Loucy (cell line): ENCODE data around the gene FANCC.

Experiments
- H2AFZ ChIP-seq: fragments of 200-600 bp; sonication (generic); 2 replicates; pipeline ENCODE4 v1.6.0; 2016; ENCODE audit warnings: antibody characterized with exemption, mild to moderate bottlenecking, low read length, moderate library complexity
- H3F3A ChIP-seq: fragments of 200-600 bp; 2 replicates; pipeline ENCODE4 v1.6.0; 2016; ENCODE audit warnings: antibody characterized with exemption, low read depth, mild to moderate bottlenecking
- H3K27me3 ChIP-seq: fragments of 200-600 bp; sonication (generic); 2 replicates; pipeline ENCODE4 v1.6.1; 2014; ENCODE audit warnings: low read length, mild to moderate bottlenecking; ENCODE audit not compliant: insufficient read depth, poor library complexity, severe bottlenecking
- H3K36me3 ChIP-seq: fragments of 200-600 bp; sonication (generic); 2 replicates; pipeline ENCODE4 v1.6.1; 2016; ENCODE audit warnings: low read length; ENCODE audit not compliant: insufficient read depth
- H3K4me1 ChIP-seq: fragments of 200-600 bp; sonication (generic); 2 replicates; pipeline ENCODE4 v1.5.1; 2014; ENCODE audit warnings: low read length, mild to moderate bottlenecking; ENCODE audit not compliant: insufficient read depth, poor library complexity, severe bottlenecking
- H3K4me2 ChIP-seq: fragments of 200-600 bp; sonication (generic); 2 replicates; pipeline ENCODE4 v1.6.0; 2014; ENCODE audit warnings: antibody characterized with exemption, low read length, low read depth, mild to moderate bottlenecking; ENCODE audit not compliant: poor library complexity, severe bottlenecking
- H3K4me3 ChIP-seq: fragments of 200-600 bp; sonication (generic); 2 replicates; pipeline ENCODE4 v1.5.1; 2014; ENCODE audit warnings: low read length, mild to moderate bottlenecking, mixed read lengths; ENCODE audit not compliant: poor library complexity, severe bottlenecking
- H3K79me2 ChIP-seq: fragments of 200-600 bp; sonication (generic); 2 replicates; pipeline ENCODE4 v1.6.1; 2014; ENCODE audit warnings: low read length; ENCODE audit not compliant: insufficient read depth
- H3K9ac ChIP-seq: fragments of 200-600 bp; sonication (generic); 2 replicates; pipeline ENCODE4 v1.6.0; 2014; ENCODE audit warnings: mild to moderate bottlenecking, low read depth, low read length, moderate library complexity; ENCODE audit not compliant: poor library complexity, severe bottlenecking
- H3K9me2 ChIP-seq: fragments of 200-600 bp; sonication (generic); replicated peaks from 2 replicates; pipeline ENCODE4 v1.6.1; 2016; ENCODE audit warnings: low read depth, low read length, mixed read lengths
- H3K9me3 ChIP-seq: fragments of 200-600 bp; sonication (generic); 2 replicates; pipeline ENCODE4 v1.6.1; 2014; ENCODE audit warnings: mild to moderate bottlenecking, antibody characterized with exemption, low read length, low read depth; ENCODE audit not compliant: insufficient read depth
- H4K20me1 ChIP-seq: fragments of 200-600 bp; sonication (generic); 2 replicates; pipeline ENCODE4 v1.6.0; 2014; ENCODE audit warnings: antibody characterized with exemption, low read length, mild to moderate bottlenecking; ENCODE audit not compliant: insufficient read depth, poor library complexity, severe bottlenecking
- CTCF ChIP-seq: fragments of 200-600 bp; sonication (generic); conservative IDR thresholded peaks from 2 replicates; pipeline ENCODE4 v1.5.1; 2014; ENCODE audit warnings: mild to moderate bottlenecking, antibody characterized with exemption, low read length
- EZH2phosphoT487 ChIP-seq: fragments of 200-600 bp; IDR thresholded peaks from 2 replicates; pipeline ENCODE4 v1.6.1; 2018; ENCODE audit warnings: antibody characterized with exemption, mild to moderate bottlenecking, moderate library complexity, borderline replicate concordance

FANCC gene

DNA sequence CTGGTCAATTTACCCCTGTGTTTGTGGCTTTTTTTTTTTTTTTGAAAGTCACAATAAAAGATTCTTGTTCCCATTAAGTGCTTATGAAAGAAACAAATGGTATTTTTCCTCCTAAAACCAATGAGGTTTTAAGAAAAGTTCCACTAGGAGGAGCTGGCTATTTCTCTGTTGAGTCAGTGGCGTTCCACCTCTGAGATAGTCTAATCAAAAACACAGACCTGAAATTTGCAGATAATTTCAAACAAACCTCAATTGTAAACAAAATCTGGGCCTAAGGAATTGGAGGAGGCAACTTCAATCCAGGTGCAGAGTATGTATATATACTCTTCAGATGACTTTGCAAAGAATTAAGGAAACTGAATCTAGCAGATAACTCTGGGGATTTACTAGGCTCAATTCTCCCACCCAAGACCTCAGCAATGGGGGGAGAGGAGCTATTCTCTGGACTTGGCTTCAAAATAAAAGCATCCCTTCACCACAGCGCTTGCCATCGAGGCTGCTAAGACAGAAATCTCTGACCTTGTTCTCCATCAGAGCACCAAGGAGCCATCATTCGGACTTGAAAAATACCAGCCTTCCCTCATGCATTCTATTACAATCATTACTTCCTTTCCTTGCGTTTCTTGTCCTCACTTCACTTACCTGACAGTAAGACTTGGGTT is 52.4 kb downstream of the FANCC start:
- H3K4me2 ChIP-seq: no peak overlapping the region
- no peaks in the 10 kb centered on the region for H3F3A ChIP-seq
- no peaks in the 10 kb centered on the region for H4K20me1 ChIP-seq
- no peaks in the 10 kb centered on the region for H3K9me3 ChIP-seq
- H2AFZ ChIP-seq: no peak overlapping the region
- H3K9ac ChIP-seq: no peak overlapping the region
- no peaks in the 10 kb centered on the region for H3K36me3 ChIP-seq
- H3K4me3 ChIP-seq: no peak overlapping the region
- TF ChIP-seq EZH2phosphoT487 (no peak), CTCF (peak; percentile 57)
- no peaks in the 10 kb centered on the region for H3K9me2 ChIP-seq
- no peaks in the 10 kb centered on the region for H3K27me3 ChIP-seq
- peaks cover 37% of the 10 kb centered on the region for H3K79me2 ChIP-seq
- peaks cover 33% of the 10 kb centered on the region for H3K4me1 ChIP-seq

- H4K20me1 ChIP-seq: no peaks in the 10 kb centered on the region
- H3K27me3 ChIP-seq: no peaks in the 10 kb centered on the region
- TF ChIP-seq EZH2phosphoT487 (no peak), CTCF (no peak)
- peaks cover 20% of the 10 kb centered on the region for H3K4me1 ChIP-seq
- peaks cover 31% of the 10 kb centered on the region for H3K79me2 ChIP-seq
- no peak overlapping the region for H2AFZ ChIP-seq
- no peaks in the 10 kb centered on the region for H3K9me3 ChIP-seq
- no peaks in the 10 kb centered on the region for H3F3A ChIP-seq
- no peak overlapping the region for H3K4me3 ChIP-seq
- H3K9ac ChIP-seq: no peak overlapping the region
- H3K9me2 ChIP-seq: no peaks in the 10 kb centered on the region
- H3K36me3 ChIP-seq: no peaks in the 10 kb centered on the region
- H3K4me2 ChIP-seq: no peak overlapping the region
These were observed 55.6 kb downstream of the FANCC start for GRCh38 chr9:95261890-95262289.

DNA sequence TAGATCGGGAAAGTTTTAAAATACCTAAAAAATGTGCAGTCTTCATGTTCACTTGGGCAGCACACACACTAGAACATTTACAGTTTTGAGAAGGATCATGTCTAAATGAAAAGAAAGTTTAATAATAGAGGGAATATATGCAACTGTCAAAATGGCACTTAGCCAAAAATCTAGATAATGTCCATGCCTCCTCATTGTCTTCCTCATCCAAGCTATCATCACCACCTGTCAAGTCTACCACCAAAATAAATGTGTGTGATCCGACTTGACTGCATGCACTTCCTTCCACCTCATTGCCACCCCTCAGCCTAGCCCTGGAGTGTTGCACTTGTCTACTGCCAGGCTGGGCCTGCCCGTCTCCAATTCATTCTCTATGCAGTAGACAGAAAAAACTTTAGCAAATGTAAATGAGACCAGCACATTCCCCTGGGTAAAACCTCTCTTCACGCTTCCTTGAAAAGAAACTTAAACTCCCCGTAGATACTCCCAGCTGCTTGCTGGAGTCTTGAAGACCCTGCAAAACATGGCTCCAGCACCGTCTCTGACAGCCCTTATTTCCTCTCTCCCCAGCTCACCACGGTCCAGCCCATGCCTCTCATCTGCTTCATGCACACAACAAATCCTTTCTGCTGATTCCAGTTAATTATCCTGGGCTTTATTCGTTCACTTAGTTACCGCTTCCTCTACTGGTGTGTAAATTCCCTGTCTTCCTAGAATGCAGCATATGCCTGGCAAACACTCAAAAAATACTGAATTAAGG is 66.9 kb downstream of the FANCC start:
- H3K79me2 ChIP-seq: peaks cover 3% of the 10 kb centered on the region
- H3K4me3 ChIP-seq: no peak overlapping the region
- H3K9me3 ChIP-seq: no peaks in the 10 kb centered on the region
- H3K9me2 ChIP-seq: no peaks in the 10 kb centered on the region
- no peak overlapping the region for H3K4me2 ChIP-seq
- no peaks in the 10 kb centered on the region for H3F3A ChIP-seq
- H3K4me1 ChIP-seq: peaks cover 10% of the 10 kb centered on the region
- peaks cover 13% of the 10 kb centered on the region; the same call in 1 of the 2 replicates for H3K36me3 ChIP-seq
- no peaks in the 10 kb centered on the region for H4K20me1 ChIP-seq
- no peak for TF ChIP-seq EZH2phosphoT487
- TF ChIP-seq CTCF: no peak
- H3K27me3 ChIP-seq: no peaks in the 10 kb centered on the region
- no peak overlapping the region for H3K9ac ChIP-seq
- no peak overlapping the region for H2AFZ ChIP-seq
